ENCODE data around the gene EVL.

EVL gene

DNA sequence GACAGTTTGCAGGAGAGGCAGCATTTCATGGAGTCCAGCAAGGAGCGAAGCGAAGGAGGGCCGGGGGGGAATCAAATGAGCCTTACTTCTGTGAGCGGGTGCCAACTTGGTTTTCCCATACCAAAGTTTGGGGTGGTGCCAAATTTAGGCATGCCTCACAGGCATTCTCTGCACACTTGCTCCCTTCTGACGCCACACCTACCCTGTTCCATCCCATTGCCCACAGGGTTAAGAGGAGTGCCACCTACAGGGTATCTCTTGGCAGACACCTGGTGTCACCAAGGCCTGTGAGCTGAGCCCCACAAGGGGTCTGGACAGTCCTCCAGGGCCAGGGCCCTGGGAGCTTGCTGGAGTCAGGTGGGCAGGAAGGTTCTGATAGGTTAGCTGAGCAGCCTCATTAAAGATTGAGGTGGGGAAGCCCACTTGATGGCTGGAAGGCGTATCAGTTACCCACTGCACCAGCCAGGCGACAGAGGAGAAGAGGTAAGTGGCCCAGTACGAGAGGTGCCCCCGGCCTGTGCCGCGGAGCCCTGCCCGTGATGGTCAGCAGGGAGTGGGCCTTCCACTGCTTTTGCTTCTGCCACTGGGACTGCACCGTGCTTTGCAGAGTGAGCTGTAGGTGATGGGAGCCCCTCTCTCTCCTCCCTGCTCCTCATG is 49.0 kb downstream of the EVL start:
- TF ChIP-seq ZNF70 (CRISPR knock-in tag; IDR thresholded peaks at IDR 0.05) (no peak), RARB (CRISPR knock-in tag; IDR thresholded peaks at IDR 0.05) (no peak), TCF4 (CRISPR knock-in tag; IDR thresholded peaks at IDR 0.05; ENCODE audit: borderline replicate concordance) (no peak), SNAI2 (CRISPR knock-in tag; IDR thresholded peaks at IDR 0.05) (no peak), ZNF8 (CRISPR knock-in tag; IDR thresholded peaks at IDR 0.05) (no peak), ESRRG (CRISPR knock-in tag; IDR thresholded peaks at IDR 0.05) (no peak), ARNTL (CRISPR knock-in tag; IDR thresholded peaks at IDR 0.05; ENCODE audit: borderline replicate concordance, low read depth) (no peak), PPARA (CRISPR knock-in tag; IDR thresholded peaks at IDR 0.05; ENCODE audit: borderline replicate concordance) (no peak), ZFP3 (CRISPR knock-in tag; IDR thresholded peaks at IDR 0.05) (no peak), CSRNP3 (CRISPR knock-in tag; IDR thresholded peaks at IDR 0.05) (no peak), POU6F1 (CRISPR knock-in tag; IDR thresholded peaks at IDR 0.05; ENCODE audit: borderline replicate concordance, low read depth) (no peak), GLIS3 (CRISPR knock-in tag; IDR thresholded peaks at IDR 0.05) (no peak), CREB5 (CRISPR knock-in tag; IDR thresholded peaks at IDR 0.05; ENCODE audit: low read depth) (no peak)
- TF ChIP-seq, protein P1, sequence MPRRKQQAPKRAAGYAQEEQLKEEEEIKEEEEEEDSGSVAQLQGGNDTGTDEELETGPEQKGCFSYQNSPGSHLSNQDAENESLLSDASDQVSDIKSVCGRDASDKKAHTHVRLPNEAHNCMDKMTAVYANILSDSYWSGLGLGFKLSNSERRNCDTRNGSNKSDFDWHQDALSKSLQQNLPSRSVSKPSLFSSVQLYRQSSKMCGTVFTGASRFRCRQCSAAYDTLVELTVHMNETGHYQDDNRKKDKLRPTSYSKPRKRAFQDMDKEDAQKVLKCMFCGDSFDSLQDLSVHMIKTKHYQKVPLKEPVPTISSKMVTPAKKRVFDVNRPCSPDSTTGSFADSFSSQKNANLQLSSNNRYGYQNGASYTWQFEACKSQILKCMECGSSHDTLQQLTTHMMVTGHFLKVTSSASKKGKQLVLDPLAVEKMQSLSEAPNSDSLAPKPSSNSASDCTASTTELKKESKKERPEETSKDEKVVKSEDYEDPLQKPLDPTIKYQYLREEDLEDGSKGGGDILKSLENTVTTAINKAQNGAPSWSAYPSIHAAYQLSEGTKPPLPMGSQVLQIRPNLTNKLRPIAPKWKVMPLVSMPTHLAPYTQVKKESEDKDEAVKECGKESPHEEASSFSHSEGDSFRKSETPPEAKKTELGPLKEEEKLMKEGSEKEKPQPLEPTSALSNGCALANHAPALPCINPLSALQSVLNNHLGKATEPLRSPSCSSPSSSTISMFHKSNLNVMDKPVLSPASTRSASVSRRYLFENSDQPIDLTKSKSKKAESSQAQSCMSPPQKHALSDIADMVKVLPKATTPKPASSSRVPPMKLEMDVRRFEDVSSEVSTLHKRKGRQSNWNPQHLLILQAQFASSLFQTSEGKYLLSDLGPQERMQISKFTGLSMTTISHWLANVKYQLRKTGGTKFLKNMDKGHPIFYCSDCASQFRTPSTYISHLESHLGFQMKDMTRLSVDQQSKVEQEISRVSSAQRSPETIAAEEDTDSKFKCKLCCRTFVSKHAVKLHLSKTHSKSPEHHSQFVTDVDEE (CRISPR knock-in tag; IDR thresholded peaks at IDR 0.05): no peak
- TF ChIP-seq, protein P2, sequence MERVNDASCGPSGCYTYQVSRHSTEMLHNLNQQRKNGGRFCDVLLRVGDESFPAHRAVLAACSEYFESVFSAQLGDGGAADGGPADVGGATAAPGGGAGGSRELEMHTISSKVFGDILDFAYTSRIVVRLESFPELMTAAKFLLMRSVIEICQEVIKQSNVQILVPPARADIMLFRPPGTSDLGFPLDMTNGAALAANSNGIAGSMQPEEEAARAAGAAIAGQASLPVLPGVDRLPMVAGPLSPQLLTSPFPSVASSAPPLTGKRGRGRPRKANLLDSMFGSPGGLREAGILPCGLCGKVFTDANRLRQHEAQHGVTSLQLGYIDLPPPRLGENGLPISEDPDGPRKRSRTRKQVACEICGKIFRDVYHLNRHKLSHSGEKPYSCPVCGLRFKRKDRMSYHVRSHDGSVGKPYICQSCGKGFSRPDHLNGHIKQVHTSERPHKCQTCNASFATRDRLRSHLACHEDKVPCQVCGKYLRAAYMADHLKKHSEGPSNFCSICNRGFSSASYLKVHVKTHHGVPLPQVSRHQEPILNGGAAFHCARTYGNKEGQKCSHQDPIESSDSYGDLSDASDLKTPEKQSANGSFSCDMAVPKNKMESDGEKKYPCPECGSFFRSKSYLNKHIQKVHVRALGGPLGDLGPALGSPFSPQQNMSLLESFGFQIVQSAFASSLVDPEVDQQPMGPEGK (CRISPR knock-in tag; IDR thresholded peaks at IDR 0.05; ENCODE audit: borderline replicate concordance): no peak
- ATAC-seq: no peak

- no peak for TF ChIP-seq ZFP30 (CRISPR knock-in tag; IDR thresholded peaks at IDR 0.05)
- no peak for TF ChIP-seq ZNF565 (CRISPR knock-in tag; conservative IDR thresholded peaks at IDR 0.05; ENCODE audit: low read depth)
- TF ChIP-seq SNAI2 (CRISPR knock-in tag; IDR thresholded peaks at IDR 0.05): no peak
- TF ChIP-seq TCF4 (CRISPR knock-in tag; IDR thresholded peaks at IDR 0.05; ENCODE audit: borderline replicate concordance): no peak
- TF ChIP-seq OSR1 (CRISPR knock-in tag; IDR thresholded peaks at IDR 0.05): no peak
- TF ChIP-seq POU6F1 (CRISPR knock-in tag; IDR thresholded peaks at IDR 0.05; ENCODE audit: borderline replicate concordance, low read depth): no peak
- TF ChIP-seq ISL1 (CRISPR knock-in tag; IDR thresholded peaks at IDR 0.05): no peak
- no peak for TF ChIP-seq CSDC2 (CRISPR knock-in tag; IDR thresholded peaks at IDR 0.05)
- no peak for TF ChIP-seq ESRRG (CRISPR knock-in tag; IDR thresholded peaks at IDR 0.05)
- TF ChIP-seq, protein P1 (CRISPR knock-in tag; IDR thresholded peaks at IDR 0.05): no peak
- TF ChIP-seq BACH2 (CRISPR knock-in tag; IDR thresholded peaks at IDR 0.05; ENCODE audit: borderline replicate concordance): no peak
- TF ChIP-seq GLIS3 (CRISPR knock-in tag; IDR thresholded peaks at IDR 0.05): no peak
Observed at GRCh38 chr14:100115236-100115635, 50.0 kb downstream of the EVL start.

More at GRCh38 chr14:100115236-100115635, 50.0 kb downstream of the EVL start:
- ATAC-seq: no peak

All from SK-N-SH treated with all-trans-retinoic acid at 6 μM for 48 hours (cell line).